GM12892 (cell line): Measurements from ENCODE around the gene OTOG.

ENCODE experiments used
- POLR2A ChIP-seq: IDR thresholded peaks from 2 replicates; pipeline ENCODE4 v1.6.1; 2011; ENCODE audit warnings: low read depth, low read length, control low read depth
- POLR2AphosphoS5 ChIP-seq: IDR thresholded peaks from 2 replicates; pipeline ENCODE4 v1.6.1; 2011; ENCODE audit warnings: low read depth, low read length, control low read depth
- TAF1 ChIP-seq: IDR thresholded peaks from 2 replicates; pipeline ENCODE4 v1.6.1; 2011; ENCODE audit warnings: low read depth, mild to moderate bottlenecking, control low read depth, low read length, borderline replicate concordance

- no peak for TF ChIP-seq POLR2A
- TF ChIP-seq POLR2AphosphoS5: no peak
- no peak for TF ChIP-seq TAF1
Observed at GRCh38 chr11:17639781-17640180, 92.7 kb downstream of the OTOG start.
